PFSK-1 (cell line): ENCODE measurements around the gene USH2A.

ENCODE experiments used
- FOXP2 ChIP-seq: optimal IDR thresholded peaks from 2 replicates; pipeline ENCODE3; 2011; ENCODE audit warnings: borderline replicate concordance, control low read depth, inconsistent platforms; ENCODE audit not compliant: insufficient read depth; ENCODE audit errors: extremely low read length, extremely low read depth
- POLR2AphosphoS5 ChIP-seq: IDR thresholded peaks from 2 replicates; pipeline ENCODE4 v1.6.1; 2012; ENCODE audit warnings: low read depth, mild to moderate bottlenecking, control low read depth, low read length, moderate library complexity
- SIN3A ChIP-seq: IDR thresholded peaks from 2 replicates; pipeline ENCODE4 v1.6.1; 2012; ENCODE audit warnings: mild to moderate bottlenecking, low read length, moderate library complexity, borderline replicate concordance; ENCODE audit not compliant: insufficient read depth
- TAF1 ChIP-seq: IDR thresholded peaks from 2 replicates; pipeline ENCODE4 v1.6.1; 2012; ENCODE audit warnings: low read length, control low read depth, borderline replicate concordance; ENCODE audit not compliant: insufficient read depth
- TF ChIP-seq, protein P1 (sequence below), 2 experiments: IDR thresholded peaks; 2 replicates each; pipeline versions ENCODE4 v1.6.1 to v1.8.0; 2011 to 2012; ENCODE audit warnings: low read depth in 2 of 2, low read length in 2 of 2, control low read depth in 1 of 2, inconsistent platforms in 1 of 2, mild to moderate bottlenecking in 1 of 2, moderate library complexity in 1 of 2; ENCODE audit not compliant: insufficient read depth in 1 of 2

Gene USH2A

DNA sequence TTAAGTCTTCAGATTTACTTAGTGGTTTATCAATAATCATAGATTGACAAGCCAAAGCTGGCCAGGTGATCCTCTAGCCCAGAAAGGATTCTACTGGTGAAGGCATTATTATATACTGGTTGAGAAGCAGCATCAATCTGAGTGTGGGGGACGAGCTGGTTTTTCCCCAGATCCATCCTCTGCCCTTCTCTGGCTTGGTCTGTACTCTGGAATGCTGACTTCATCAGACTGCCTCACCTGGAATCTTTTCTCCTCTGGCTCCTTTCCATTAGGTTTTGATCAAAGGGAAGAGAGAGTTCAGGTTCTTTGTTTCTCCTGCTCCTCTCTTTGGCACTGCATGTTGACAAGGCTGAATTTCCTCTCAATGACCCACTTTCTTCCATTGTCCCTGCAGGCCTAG is 762.2 kb downstream of the USH2A start:
- TF ChIP-seq SIN3A (no peak), TAF1 (no peak), POLR2AphosphoS5 (no peak), FOXP2 (no peak)
- TF ChIP-seq, protein P1, sequence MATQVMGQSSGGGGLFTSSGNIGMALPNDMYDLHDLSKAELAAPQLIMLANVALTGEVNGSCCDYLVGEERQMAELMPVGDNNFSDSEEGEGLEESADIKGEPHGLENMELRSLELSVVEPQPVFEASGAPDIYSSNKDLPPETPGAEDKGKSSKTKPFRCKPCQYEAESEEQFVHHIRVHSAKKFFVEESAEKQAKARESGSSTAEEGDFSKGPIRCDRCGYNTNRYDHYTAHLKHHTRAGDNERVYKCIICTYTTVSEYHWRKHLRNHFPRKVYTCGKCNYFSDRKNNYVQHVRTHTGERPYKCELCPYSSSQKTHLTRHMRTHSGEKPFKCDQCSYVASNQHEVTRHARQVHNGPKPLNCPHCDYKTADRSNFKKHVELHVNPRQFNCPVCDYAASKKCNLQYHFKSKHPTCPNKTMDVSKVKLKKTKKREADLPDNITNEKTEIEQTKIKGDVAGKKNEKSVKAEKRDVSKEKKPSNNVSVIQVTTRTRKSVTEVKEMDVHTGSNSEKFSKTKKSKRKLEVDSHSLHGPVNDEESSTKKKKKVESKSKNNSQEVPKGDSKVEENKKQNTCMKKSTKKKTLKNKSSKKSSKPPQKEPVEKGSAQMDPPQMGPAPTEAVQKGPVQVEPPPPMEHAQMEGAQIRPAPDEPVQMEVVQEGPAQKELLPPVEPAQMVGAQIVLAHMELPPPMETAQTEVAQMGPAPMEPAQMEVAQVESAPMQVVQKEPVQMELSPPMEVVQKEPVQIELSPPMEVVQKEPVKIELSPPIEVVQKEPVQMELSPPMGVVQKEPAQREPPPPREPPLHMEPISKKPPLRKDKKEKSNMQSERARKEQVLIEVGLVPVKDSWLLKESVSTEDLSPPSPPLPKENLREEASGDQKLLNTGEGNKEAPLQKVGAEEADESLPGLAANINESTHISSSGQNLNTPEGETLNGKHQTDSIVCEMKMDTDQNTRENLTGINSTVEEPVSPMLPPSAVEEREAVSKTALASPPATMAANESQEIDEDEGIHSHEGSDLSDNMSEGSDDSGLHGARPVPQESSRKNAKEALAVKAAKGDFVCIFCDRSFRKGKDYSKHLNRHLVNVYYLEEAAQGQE (IDR thresholded peaks at IDR 0.05; ENCODE audit: insufficient read depth in 1 of 2, low read depth in 2 of 2, low read length in 2 of 2): no peak

DNA sequence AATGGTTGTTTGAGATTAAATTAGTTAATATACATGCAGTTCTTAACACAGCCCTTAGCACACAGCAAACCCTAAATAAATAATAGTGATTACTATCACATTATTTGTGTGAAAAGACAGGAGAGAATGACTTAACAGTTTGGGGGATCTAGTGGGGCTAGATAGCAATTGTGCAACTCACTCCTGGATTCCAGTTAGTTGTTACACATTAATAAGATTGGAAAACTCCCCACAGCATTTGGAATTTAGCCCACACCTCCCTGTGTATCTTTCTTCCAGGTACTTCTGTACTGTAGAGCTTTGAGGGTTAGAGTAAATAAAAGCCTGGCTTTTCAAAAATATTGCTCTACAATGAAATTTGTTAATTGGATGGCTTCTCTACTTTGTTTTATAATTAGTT is 763.0 kb downstream of the USH2A start:
- no peak for TF ChIP-seq FOXP2
- TF ChIP-seq SIN3A: no peak
- no peak for TF ChIP-seq TAF1
- TF ChIP-seq, protein P1 (IDR thresholded peaks at IDR 0.05; ENCODE audit: insufficient read depth in 1 of 2, low read depth in 2 of 2, low read length in 2 of 2): no peak
- no peak for TF ChIP-seq POLR2AphosphoS5

DNA sequence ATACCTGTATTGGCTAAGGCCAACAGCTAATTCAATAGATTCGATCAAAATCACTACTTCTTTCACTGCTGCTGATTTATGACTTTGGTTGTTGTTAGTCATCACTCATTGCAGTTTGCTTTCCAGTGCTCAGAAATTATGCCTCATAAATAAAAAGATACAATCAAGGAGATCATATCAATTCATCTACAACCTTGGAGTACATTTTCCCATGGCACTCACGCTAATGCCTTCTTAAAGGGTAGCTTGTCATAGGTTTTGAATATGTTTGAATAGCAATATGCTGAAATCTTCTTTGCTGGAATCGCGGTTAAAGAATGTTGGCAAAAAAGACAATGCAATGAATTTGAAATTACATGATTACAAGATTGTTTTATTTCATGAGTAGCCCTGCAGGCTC is 766.2 kb downstream of the USH2A start:
- TF ChIP-seq, protein P1 (IDR thresholded peaks at IDR 0.05; ENCODE audit: insufficient read depth in 1 of 2, low read depth in 2 of 2, low read length in 2 of 2): no peak
- TF ChIP-seq POLR2AphosphoS5 (no peak), FOXP2 (no peak), SIN3A (no peak), TAF1 (no peak)

DNA sequence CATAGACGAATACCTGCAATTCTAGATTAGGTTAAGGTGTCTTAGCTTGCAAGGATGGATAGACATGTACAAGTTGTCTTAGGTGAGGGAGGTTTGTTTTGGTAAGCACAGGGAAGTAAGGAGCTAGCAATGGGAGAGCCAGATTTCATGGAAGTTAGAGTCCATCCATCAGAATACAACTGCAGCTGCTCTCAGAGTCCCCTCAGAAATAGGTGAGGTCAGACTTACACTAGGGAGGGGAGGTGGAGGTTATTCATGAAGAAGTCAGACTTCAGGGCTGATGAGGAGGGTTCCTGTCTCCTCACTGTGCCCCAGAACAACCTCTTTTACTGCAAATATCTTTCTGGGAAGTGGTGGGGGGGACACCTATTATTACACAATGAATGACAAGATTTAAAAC is 770.9 kb downstream of the USH2A start:
- TF ChIP-seq SIN3A (no peak), TAF1 (no peak), FOXP2 (no peak), POLR2AphosphoS5 (no peak)
- TF ChIP-seq, protein P1 (IDR thresholded peaks at IDR 0.05; ENCODE audit: insufficient read depth in 1 of 2, low read depth in 2 of 2, low read length in 2 of 2): no peak

DNA sequence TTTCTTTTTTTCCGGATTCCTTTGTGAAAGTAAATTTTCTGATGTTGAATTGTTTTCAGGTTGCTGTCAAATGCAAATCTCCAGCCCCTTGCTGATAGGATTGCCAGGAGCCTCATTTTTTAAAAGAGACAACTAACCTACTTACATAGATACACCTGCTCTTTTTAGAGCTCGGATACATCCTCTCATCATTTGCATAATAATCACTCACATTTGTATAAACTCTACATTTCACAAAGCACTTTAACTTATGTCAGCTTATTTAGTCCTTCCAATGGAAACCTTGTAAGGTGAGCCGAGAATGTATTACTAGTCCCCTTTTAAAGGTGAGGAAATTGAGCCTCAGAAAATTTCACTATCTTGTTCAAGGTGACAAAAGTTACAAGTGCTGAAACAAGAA is 771.4 kb downstream of the USH2A start:
- TF ChIP-seq TAF1: no peak
- TF ChIP-seq SIN3A: no peak
- no peak for TF ChIP-seq FOXP2
- no peak for TF ChIP-seq POLR2AphosphoS5
